ENCODE measurements around the gene DENND1A. TPM values are rescaled to one million over a fixed set of nuclear protein-coding genes. Genes with fewer than 3 reads are reported as not detected.

The DENND1A gene
- total RNA-seq, 1 donor from 2014 or later: 15.4 TPM

- no peak overlapping the region for H3K27ac ChIP-seq
- DNase-seq: no peak
- TF ChIP-seq, protein P1, sequence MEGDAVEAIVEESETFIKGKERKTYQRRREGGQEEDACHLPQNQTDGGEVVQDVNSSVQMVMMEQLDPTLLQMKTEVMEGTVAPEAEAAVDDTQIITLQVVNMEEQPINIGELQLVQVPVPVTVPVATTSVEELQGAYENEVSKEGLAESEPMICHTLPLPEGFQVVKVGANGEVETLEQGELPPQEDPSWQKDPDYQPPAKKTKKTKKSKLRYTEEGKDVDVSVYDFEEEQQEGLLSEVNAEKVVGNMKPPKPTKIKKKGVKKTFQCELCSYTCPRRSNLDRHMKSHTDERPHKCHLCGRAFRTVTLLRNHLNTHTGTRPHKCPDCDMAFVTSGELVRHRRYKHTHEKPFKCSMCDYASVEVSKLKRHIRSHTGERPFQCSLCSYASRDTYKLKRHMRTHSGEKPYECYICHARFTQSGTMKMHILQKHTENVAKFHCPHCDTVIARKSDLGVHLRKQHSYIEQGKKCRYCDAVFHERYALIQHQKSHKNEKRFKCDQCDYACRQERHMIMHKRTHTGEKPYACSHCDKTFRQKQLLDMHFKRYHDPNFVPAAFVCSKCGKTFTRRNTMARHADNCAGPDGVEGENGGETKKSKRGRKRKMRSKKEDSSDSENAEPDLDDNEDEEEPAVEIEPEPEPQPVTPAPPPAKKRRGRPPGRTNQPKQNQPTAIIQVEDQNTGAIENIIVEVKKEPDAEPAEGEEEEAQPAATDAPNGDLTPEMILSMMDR (IDR thresholded peaks at IDR 0.05): no peak
- no peak overlapping the region for H3K4me3 ChIP-seq
- ATAC-seq: no peak
- no peaks in the 10 kb centered on the region for H3K9me3 ChIP-seq
- peaks cover 4% of the 10 kb centered on the region for H3K27me3 ChIP-seq
- peaks cover 3% of the 10 kb centered on the region for H3K4me1 ChIP-seq
- intact Hi-C loops (cut with DNase I): no loop called here
- no peaks in the 10 kb centered on the region for H3K36me3 ChIP-seq
Observed at GRCh38 chr9:123348317-123348992, 581.5 kb downstream of the DENND1A start.

- ATAC-seq (no peak), DNase-seq (no peak)
- no peak overlapping the region for H3K27ac ChIP-seq
- TF ChIP-seq, protein P1 (IDR thresholded peaks at IDR 0.05): no peak
- no peaks in the 10 kb centered on the region for H3K36me3 ChIP-seq
- intact Hi-C loops (cut with DNase I): no loop called here
- H3K9me3 ChIP-seq: no peaks in the 10 kb centered on the region
- no peak overlapping the region for H3K4me3 ChIP-seq
- peaks cover 3% of the 10 kb centered on the region for H3K4me1 ChIP-seq
- no peaks in the 10 kb centered on the region for H3K27me3 ChIP-seq
Observed at GRCh38 chr9:123347289-123348060, 582.5 kb downstream of the DENND1A start.

GRCh38 chr9:123346826-123347225 lies 583.1 kb downstream of the DENND1A start:
- Histone ChIP-seq H3K27me3 (no peaks in the 10 kb centered on the region), H3K36me3 (no peaks in the 10 kb centered on the region), H3K27ac (no peak overlapping the region), H3K9me3 (no peaks in the 10 kb centered on the region), H3K4me1 (peaks cover 3% of the 10 kb centered on the region), H3K4me3 (no peak overlapping the region)
- intact Hi-C loops (cut with DNase I): no loop called here
- no peak for ATAC-seq
- TF ChIP-seq, protein P1 (IDR thresholded peaks at IDR 0.05): no peak
- no peak for DNase-seq

GRCh38 chr9:123346026-123346425 lies 583.9 kb downstream of the DENND1A start:
- peaks cover 3% of the 10 kb centered on the region for H3K4me1 ChIP-seq
- H3K9me3 ChIP-seq: no peaks in the 10 kb centered on the region
- TF ChIP-seq, protein P1 (IDR thresholded peaks at IDR 0.05): no peak
- intact Hi-C loops (cut with DNase I): no loop called here
- no peaks in the 10 kb centered on the region for H3K27me3 ChIP-seq
- no peaks in the 10 kb centered on the region for H3K36me3 ChIP-seq
- H3K4me3 ChIP-seq: no peak overlapping the region
- no peak overlapping the region for H3K27ac ChIP-seq
- DNase-seq: no peak
- no peak for ATAC-seq

GRCh38 chr9:123345567-123345955 lies 584.4 kb downstream of the DENND1A start:
- intact Hi-C loops (cut with DNase I): no loop called here

More at GRCh38 chr9:123345567-123345955, 584.4 kb downstream of the DENND1A start:
- ATAC-seq (no peak), DNase-seq (no peak)
- Histone ChIP-seq H3K4me3 (no peak overlapping the region), H3K36me3 (no peaks in the 10 kb centered on the region), H3K9me3 (no peaks in the 10 kb centered on the region), H3K4me1 (peaks cover 3% of the 10 kb centered on the region), H3K27me3 (no peaks in the 10 kb centered on the region), H3K27ac (no peak overlapping the region)
- TF ChIP-seq, protein P1 (IDR thresholded peaks at IDR 0.05): no peak

All from upper lobe of right lung (tissue), 1 donor.